ENCODE data around the gene CKAP2L. TPM values are rescaled to one million over a fixed set of nuclear protein-coding genes. Genes with fewer than 3 reads are reported as not detected.

CKAP2L gene
- total RNA-seq, 1 donor from 2014 or later = 1.2 TPM

DNA sequence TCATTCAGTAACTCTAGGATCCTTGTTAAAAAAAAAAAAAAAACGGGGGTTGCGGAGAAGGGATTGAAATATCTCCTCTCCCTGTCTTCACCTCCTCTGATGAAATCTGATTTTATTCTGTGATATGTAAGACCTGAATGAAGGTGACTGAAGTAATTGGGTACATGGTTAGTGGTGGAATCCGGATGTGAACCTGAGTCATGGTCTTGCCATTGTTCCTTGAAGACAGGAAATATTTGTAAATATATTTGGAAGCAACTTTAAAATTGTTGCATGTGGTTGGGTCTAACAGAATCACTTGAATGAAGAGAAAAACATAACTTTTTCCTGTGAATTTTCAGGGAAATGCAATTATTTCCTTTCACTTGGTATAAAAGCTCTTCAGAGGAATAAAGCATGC is 22.9 kb upstream of the CKAP2L start:
- TF ChIP-seq, protein P1, sequence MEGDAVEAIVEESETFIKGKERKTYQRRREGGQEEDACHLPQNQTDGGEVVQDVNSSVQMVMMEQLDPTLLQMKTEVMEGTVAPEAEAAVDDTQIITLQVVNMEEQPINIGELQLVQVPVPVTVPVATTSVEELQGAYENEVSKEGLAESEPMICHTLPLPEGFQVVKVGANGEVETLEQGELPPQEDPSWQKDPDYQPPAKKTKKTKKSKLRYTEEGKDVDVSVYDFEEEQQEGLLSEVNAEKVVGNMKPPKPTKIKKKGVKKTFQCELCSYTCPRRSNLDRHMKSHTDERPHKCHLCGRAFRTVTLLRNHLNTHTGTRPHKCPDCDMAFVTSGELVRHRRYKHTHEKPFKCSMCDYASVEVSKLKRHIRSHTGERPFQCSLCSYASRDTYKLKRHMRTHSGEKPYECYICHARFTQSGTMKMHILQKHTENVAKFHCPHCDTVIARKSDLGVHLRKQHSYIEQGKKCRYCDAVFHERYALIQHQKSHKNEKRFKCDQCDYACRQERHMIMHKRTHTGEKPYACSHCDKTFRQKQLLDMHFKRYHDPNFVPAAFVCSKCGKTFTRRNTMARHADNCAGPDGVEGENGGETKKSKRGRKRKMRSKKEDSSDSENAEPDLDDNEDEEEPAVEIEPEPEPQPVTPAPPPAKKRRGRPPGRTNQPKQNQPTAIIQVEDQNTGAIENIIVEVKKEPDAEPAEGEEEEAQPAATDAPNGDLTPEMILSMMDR (IDR thresholded peaks at IDR 0.05) = no peak
- CTCF ChIA-PET = no interaction called here
- no peaks in the 10 kb centered on the region for H3K36me3 Mint-ChIP-seq (ENCODE audit: low read depth)
- no peak overlapping the region for H3K27ac Mint-ChIP-seq
- POLR2A ChIA-PET = interaction anchor here (0.5 kb wide), 1 partner anchor 24 kb away, joined by 4 read pairs; no protein-coding TSS in a partner anchor
- no peak overlapping the region for H3K4me3 Mint-ChIP-seq
- H3K9me3 Mint-ChIP-seq = no peaks in the 10 kb centered on the region
- no peak for ATAC-seq (ENCODE audit: low read depth)
- peaks cover 26% of the 10 kb centered on the region for H3K4me1 Mint-ChIP-seq
- no peak for DNase-seq
- intact Hi-C loops (cut with micrococcal nuclease) = no loop called here
- H3K27me3 Mint-ChIP-seq = no peaks in the 10 kb centered on the region

DNA sequence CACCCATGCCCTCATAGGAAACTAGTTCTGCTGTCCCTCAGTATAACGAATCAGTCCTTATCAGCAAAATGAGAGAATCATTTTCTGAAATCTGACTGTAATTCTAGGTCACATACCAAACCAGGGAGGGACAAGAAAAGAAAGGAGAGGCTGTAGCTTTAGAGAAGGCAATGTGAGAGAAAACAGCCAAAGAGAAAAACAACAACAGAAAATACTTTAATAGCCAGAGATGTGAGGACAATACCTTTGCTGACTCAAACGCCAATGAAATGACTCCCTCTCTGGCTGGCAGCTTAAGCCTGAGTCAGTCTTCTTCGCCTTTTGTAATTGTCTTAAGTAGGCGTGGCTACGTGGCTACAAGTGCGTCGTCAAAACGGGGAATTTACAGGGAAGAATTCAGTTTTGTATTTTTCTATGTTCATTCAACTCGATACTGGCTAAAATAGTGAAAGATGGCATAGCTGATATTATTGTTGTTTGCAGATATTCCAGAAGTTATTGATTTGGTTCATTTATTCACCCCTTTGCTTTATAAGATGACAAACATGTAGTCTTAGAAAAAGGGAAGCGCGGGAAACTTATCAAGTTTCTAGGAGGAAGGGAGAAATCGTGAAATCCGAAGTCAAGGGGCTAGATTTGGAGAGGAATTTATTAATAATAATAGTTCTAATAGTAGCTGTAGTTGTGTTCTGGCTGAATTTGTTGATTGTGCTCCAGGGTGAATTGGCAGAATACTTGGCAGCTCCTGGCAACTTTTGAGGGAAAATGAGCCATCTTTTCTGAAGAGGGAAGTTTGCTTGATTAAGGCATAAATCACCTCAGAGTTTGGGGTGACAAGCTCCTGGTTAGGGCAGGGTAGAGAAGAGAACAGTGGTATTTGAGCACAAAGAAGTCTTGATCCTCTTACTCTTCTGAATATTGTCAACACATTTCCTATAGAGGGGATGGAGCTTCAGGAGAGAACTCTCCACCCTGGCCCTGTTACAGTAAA is 20.1 kb upstream of the CKAP2L start, which contains the start of gene IL1A:
IL1A (minus strand) TSS at position 295 of the 991 bp plus-strand sequence. CDS start 723 bp downstream, outside the sequence.
- H3K27ac Mint-ChIP-seq = peak within 1 kb of the TSS; percentile 88
- TF ChIP-seq, protein P1 (IDR thresholded peaks at IDR 0.05) = no peak
- peaks cover 2% of the 10 kb centered on the region for H3K36me3 Mint-ChIP-seq (ENCODE audit: low read depth)
- H3K27me3 Mint-ChIP-seq = no peaks in the 10 kb centered on the region
- intact Hi-C loops (cut with micrococcal nuclease) = loop anchor here (5.0 kb wide), 1 partner anchor 58 kb away; no protein-coding TSS in a partner anchor
- ChIA-PET POLR2A (interaction anchor here (1.2 to 1.6 kb wide), 2 partner anchors 11 to 57 kb away, joined by 3 to 6 read pairs; no protein-coding TSS in a partner anchor), CTCF (no interaction called here)
- no peaks in the 10 kb centered on the region for H3K9me3 Mint-ChIP-seq
- H3K4me1 Mint-ChIP-seq = peaks cover 39% of the 10 kb centered on the region
- peak; percentile 32 for ATAC-seq (ENCODE audit: low read depth)
- peak within 1 kb of the TSS; percentile 73 for H3K4me3 Mint-ChIP-seq
- no peak for DNase-seq

DNA sequence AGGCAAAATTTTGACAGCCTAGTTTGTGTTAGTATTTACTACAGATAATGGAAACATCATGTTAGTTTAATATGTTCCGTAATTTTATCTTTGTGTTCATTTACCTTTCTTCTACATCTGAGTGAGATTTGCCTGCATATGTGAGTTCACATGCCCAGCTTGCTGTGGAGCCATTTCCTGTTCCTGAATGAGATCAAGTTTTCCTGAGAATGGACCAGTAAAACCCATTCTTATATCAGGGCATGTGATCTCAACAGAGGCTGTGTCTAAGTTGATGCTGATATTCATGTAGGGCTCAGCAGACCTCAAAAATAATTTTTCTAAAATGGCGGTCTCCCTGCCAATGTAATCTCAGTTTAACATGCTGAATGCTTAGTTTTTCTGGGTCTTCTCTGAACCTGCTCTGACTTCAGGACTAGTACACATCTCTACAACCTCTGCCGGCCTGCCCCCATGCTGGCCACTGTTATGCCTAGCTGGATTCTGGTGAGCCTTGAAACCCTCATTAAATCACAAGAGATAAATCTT is 18.8 kb upstream of the CKAP2L start:
- Mint-ChIP-seq H3K27ac (peak overlapping the region; percentile 88), H3K36me3 (ENCODE audit: low read depth) (peaks cover 2% of the 10 kb centered on the region), H3K4me1 (peaks cover 39% of the 10 kb centered on the region), H3K4me3 (peak overlapping the region; percentile 73), H3K9me3 (no peaks in the 10 kb centered on the region), H3K27me3 (no peaks in the 10 kb centered on the region)
- ATAC-seq (ENCODE audit: low read depth) = no peak
- DNase-seq = no peak
- intact Hi-C loops (cut with micrococcal nuclease) = loop anchor here (2.0 to 5.0 kb wide), 3 partner anchors 16 to 59 kb away; no protein-coding TSS in a partner anchor
- ChIA-PET CTCF (interaction anchor here (0.8 to 1.6 kb wide), 2 partner anchors 34 to 95 kb away, joined by 4 to 5 read pairs; no protein-coding TSS in a partner anchor), POLR2A (interaction anchor here (0.6 to 2.0 kb wide), 9 partner anchors 10 to 397 kb away, joined by 3 to 15 read pairs (median 5); no protein-coding TSS in a partner anchor)
- TF ChIP-seq, protein P1 (IDR thresholded peaks at IDR 0.05) = no peak

DNA sequence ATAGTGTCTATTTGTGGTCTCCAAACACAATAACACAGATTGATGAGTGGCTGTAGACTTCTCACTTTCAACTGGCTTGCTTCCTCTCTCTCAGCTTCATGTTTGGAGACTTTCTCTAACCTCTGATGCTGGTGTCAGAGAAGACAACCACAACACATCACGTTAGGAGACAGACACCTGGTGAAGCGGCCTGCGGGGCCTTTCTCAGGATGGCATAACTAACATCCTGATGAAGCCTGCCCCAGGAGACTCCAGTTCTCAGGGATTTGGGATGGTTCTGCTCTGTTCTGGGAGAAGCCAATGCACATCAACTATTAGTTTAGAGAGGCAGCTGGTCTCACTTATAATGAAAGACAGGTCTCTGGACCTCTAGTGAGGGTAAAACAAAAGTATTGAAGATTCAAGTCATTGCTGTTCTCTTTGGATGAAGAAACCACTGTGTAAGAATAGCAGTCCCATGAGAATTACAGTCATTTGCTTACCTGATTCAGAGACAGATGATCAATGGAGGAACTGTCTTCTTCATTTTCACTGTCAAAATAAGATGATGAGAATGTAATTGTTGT is 17.9 kb upstream of the CKAP2L start:
- no peak for DNase-seq
- ATAC-seq (ENCODE audit: low read depth) = peak; percentile 78
- Mint-ChIP-seq H3K9me3 (no peaks in the 10 kb centered on the region), H3K27me3 (peaks cover 2% of the 10 kb centered on the region), H3K36me3 (ENCODE audit: low read depth) (peaks cover 6% of the 10 kb centered on the region), H3K4me3 (peak overlapping the region; percentile 53), H3K4me1 (peaks cover 39% of the 10 kb centered on the region), H3K27ac (peak overlapping the region; percentile 88)
- intact Hi-C loops (cut with micrococcal nuclease) = loop anchor here (1.0 to 5.0 kb wide), 4 partner anchors 16 to 60 kb away; partner anchors contain the start of gene CKAP2L
- TF ChIP-seq, protein P1 (IDR thresholded peaks at IDR 0.05) = no peak
- ChIA-PET POLR2A (interaction anchor here (0.5 to 2.0 kb wide), 8 partner anchors 11 to 98 kb away, joined by 3 to 15 read pairs (median 5); no protein-coding TSS in a partner anchor), CTCF (interaction anchor here (1.0 to 1.9 kb wide), 3 partner anchors 27 to 103 kb away, joined by 3 to 9 read pairs (median 5); no protein-coding TSS in a partner anchor)

All from activated B cell treated with CpG ODN at 0.5 μM for 24 hours (primary cell).